BE2C (cell line): ENCODE data around the gene VAMP4. TPM values are rescaled to one million over a fixed set of nuclear protein-coding genes. Genes with fewer than 3 reads are reported as not detected.

Experiments
- DNase-seq: peaks from one replicate; pipeline ENCODE4 v3.0.0-alpha.2; 2020
- H3K27me3 ChIP-seq: fragments of 250-450 bp; sonication (Bioruptor Pico); 2 replicates; pipeline ENCODE4 v1.5.1; 2020; ENCODE audit warnings: mild to moderate bottlenecking
- H3K36me3 ChIP-seq: fragments of 250-450 bp; sonication (Bioruptor Pico); 2 replicates; pipeline ENCODE4 v1.5.1; 2020; ENCODE audit warnings: mild to moderate bottlenecking
- H3K4me1 ChIP-seq: fragments of 250-450 bp; sonication (Bioruptor Pico); 2 replicates; pipeline ENCODE4 v1.5.1; 2020
- H3K4me3 ChIP-seq: 2 replicates; pipeline ENCODE4 v1.5.1; 2011; ENCODE audit warnings: low read depth, low read length
- H3K9me3 ChIP-seq: fragments of 250-450 bp; sonication (Bioruptor Pico); 2 replicates; pipeline ENCODE4 v1.5.1; 2020
- CTCF ChIP-seq: IDR thresholded peaks from 2 replicates; pipeline ENCODE4 v1.5.1; 2012; ENCODE audit warnings: mild to moderate bottlenecking, low read depth, low read length
- polyA plus RNA-seq: library from polyadenylated mRNA; unstranded; fragments of >200 nt; gene quantifications from one replicate; pipeline ENCODE4 v1.2.1, GENCODE V29; 2012; ENCODE audit warnings: low read depth, missing spikeins; ENCODE audit not compliant: insufficient read length, insufficient read depth

VAMP4 gene, protein sequence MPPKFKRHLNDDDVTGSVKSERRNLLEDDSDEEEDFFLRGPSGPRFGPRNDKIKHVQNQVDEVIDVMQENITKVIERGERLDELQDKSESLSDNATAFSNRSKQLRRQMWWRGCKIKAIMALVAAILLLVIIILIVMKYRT
- polyA plus RNA-seq, result 12.8 TPM

DNA sequence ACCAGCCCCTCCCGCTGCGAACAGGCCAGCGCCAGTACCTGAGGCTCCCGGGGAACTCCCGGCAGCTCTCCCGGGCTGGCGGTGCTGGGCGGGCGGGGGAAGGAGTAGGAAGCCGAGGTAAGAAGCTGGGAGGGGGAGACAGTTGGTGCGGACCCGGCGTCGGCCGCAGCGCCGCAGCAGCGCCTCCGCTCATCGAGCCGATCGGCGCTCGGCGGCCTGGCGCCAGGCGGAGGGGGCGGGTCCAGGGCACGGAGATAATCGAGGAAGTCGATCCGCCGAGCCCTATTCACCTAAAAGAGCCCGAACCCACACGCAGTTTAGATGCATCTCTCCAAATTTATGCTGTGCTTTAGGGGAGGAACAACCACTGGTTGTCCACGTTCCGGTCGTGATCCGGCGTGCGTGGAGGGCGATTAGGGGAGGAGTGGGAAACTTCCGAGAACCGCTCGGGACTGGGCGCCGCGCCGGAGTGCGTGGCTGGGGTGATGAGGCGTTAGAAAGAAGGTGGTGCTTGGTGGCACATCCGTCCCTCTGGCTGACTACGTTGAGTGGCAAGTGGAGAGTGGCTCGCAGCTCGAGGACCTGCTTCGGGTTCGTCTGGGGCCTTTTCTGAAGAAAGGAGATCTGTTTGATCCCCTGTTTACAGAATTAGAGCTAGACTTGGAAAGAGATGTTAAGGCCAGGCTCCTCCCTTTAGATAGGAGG lies at the start of gene VAMP4:
Gene VAMP4, minus strand, starts transcription at position 194 of the 705 bp plus-strand sequence. CDS start 3,651 bp downstream, outside the sequence.
- no peaks in the 10 kb centered on the region for H3K4me1 ChIP-seq
- no peaks in the 10 kb centered on the region for H3K9me3 ChIP-seq
- TF ChIP-seq CTCF, result no peak
- H3K36me3 ChIP-seq, result peaks cover under 1% of the 10 kb centered on the region; the same call in 1 of the 2 replicates
- DNase-seq, result peak; percentile 89
- H3K27me3 ChIP-seq, result no peaks in the 10 kb centered on the region
- H3K4me3 ChIP-seq, result peak within 1 kb of the TSS; percentile 94

GRCh38 chr1:171790318-171790717 lies 48.5 kb upstream of the VAMP4 start:
- DNase-seq, result no peak
- Histone ChIP-seq H3K4me1 (no peaks in the 10 kb centered on the region), H3K9me3 (no peaks in the 10 kb centered on the region), H3K36me3 (peaks cover 99% of the 10 kb centered on the region), H3K4me3 (no peak overlapping the region), H3K27me3 (no peaks in the 10 kb centered on the region)
- TF ChIP-seq CTCF, result no peak

DNA sequence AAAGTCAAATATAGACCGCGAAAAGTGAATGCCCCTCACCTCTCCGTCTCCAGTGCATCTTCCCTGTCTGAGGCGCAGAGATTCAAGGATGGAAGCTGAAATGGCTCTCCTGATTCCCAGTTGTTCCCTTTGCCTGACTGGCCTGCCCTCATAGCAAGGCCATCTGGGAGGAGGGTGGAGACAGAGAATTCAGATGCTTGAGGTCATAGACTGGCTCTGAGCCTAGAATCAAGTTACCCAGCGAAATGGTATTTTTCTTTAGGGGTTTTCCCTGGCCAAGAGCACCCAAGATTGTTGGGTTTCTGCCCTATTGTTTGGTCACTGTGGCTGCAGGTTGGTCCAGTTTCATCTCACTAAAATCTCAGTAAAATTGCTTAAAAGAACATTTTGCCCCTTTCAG lies 46.8 kb upstream of the VAMP4 start:
- Histone ChIP-seq H3K4me1 (no peaks in the 10 kb centered on the region), H3K9me3 (no peaks in the 10 kb centered on the region), H3K27me3 (no peaks in the 10 kb centered on the region), H3K36me3 (peaks cover 98% of the 10 kb centered on the region), H3K4me3 (no peak overlapping the region)
- DNase-seq, result no peak
- TF ChIP-seq CTCF, result no peak

- no peak for TF ChIP-seq CTCF
- Histone ChIP-seq H3K27me3 (no peaks in the 10 kb centered on the region), H3K4me1 (no peaks in the 10 kb centered on the region), H3K36me3 (peaks cover 92% of the 10 kb centered on the region), H3K4me3 (no peak overlapping the region), H3K9me3 (no peaks in the 10 kb centered on the region)
- DNase-seq, result no peak
These were observed 46.0 kb upstream of the VAMP4 start for GRCh38 chr1:171787686-171788480.

DNA sequence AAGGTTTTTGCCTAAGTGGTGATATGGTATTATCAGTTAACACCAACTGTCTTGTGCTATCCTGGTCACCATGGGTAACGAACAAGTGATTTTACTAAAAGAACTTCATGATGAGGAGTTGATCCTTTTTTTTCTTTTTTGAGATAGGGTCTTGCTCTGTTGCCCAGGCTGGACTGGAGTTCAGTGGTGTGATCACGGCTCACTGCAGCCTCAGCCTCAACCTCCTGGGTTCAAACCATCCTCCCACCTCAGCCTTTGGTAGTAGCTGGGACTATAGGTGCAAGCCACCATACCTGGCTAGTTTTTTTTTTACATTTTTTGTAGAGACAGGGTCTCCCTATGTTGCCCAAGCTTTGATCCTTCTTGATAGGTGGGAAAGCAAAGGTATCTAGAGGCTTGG lies 44.7 kb upstream of the VAMP4 start:
- DNase-seq, result no peak
- H3K36me3 ChIP-seq, result peaks cover 79% of the 10 kb centered on the region

More for the DNA sequence above, 44.7 kb upstream of the VAMP4 start:
- no peak for TF ChIP-seq CTCF
- H3K9me3 ChIP-seq, result no peaks in the 10 kb centered on the region
- H3K4me1 ChIP-seq, result no peaks in the 10 kb centered on the region
- no peaks in the 10 kb centered on the region for H3K27me3 ChIP-seq
- H3K4me3 ChIP-seq, result no peak overlapping the region
